Measurements from ENCODE around the gene PHAX.

DNA sequence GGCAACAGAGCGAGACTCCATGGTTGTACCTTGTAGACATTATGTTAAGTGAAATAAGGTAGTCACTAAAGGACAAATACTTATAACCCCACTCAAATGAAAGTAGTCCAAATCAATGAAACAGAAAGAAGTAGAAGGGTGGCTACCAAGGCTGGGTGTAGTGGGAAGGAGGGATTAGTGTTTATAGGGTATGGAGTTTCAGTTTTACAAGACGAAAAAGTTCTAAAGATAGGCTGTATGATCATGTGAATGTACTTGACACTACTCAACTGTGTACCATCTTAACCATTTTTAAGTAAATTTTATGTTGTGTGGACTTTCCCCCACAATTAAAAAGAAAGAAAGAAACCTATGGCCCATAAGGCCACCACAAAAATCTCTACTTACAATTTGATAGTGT is 37.9 kb upstream of the PHAX start:
- TF ChIP-seq, protein P1, sequence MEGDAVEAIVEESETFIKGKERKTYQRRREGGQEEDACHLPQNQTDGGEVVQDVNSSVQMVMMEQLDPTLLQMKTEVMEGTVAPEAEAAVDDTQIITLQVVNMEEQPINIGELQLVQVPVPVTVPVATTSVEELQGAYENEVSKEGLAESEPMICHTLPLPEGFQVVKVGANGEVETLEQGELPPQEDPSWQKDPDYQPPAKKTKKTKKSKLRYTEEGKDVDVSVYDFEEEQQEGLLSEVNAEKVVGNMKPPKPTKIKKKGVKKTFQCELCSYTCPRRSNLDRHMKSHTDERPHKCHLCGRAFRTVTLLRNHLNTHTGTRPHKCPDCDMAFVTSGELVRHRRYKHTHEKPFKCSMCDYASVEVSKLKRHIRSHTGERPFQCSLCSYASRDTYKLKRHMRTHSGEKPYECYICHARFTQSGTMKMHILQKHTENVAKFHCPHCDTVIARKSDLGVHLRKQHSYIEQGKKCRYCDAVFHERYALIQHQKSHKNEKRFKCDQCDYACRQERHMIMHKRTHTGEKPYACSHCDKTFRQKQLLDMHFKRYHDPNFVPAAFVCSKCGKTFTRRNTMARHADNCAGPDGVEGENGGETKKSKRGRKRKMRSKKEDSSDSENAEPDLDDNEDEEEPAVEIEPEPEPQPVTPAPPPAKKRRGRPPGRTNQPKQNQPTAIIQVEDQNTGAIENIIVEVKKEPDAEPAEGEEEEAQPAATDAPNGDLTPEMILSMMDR (IDR thresholded peaks at IDR 0.05), result no peak
- no peak for TF ChIP-seq POLR2A (IDR thresholded peaks at IDR 0.05)
- TF ChIP-seq POLR2AphosphoS5 (IDR thresholded peaks at IDR 0.05; ENCODE audit: insufficient read depth in 1 of 2, low read depth in 1 of 2), result no peak
